ENCODE measurements around the gene ANXA10.
A peak's percentile ranks its signal among the peaks of the same experiment; 100 is the strongest.
"Not testable (repeated sequence)": the region's sequence is repeated elsewhere in the genome, so short reads cannot be mapped to it uniquely, and the experiment has no call there.

Gene ANXA10

DNA sequence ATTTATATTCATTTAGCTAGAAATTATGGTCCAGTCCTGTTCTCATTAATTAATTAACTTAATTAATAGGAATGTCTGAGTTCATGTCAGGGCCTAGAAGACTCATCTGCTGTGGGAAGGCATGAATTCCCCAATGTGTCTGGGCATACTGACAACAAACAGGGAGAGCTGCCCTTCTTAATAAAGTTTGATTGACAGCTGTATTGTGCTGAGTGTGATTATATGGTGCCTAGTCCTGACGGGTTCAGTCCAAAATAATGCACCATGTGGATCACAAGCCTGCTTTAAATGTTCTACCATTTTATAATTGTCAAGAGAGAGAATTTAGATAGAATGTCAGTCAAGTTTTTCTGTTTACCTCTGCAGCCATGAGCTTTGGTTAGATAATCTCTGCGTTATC, 34.6 kb downstream of the ANXA10 start:
- no peak overlapping the region for H3K4me3 ChIP-seq (ENCODE audit: low read depth, low read length)
- TF ChIP-seq, protein P1, sequence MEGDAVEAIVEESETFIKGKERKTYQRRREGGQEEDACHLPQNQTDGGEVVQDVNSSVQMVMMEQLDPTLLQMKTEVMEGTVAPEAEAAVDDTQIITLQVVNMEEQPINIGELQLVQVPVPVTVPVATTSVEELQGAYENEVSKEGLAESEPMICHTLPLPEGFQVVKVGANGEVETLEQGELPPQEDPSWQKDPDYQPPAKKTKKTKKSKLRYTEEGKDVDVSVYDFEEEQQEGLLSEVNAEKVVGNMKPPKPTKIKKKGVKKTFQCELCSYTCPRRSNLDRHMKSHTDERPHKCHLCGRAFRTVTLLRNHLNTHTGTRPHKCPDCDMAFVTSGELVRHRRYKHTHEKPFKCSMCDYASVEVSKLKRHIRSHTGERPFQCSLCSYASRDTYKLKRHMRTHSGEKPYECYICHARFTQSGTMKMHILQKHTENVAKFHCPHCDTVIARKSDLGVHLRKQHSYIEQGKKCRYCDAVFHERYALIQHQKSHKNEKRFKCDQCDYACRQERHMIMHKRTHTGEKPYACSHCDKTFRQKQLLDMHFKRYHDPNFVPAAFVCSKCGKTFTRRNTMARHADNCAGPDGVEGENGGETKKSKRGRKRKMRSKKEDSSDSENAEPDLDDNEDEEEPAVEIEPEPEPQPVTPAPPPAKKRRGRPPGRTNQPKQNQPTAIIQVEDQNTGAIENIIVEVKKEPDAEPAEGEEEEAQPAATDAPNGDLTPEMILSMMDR (conservative IDR thresholded peaks at IDR 0.05; ENCODE audit: low read depth, low read length), result no peak
- no peak for DNase-seq (ENCODE audit: low read depth)

DNA sequence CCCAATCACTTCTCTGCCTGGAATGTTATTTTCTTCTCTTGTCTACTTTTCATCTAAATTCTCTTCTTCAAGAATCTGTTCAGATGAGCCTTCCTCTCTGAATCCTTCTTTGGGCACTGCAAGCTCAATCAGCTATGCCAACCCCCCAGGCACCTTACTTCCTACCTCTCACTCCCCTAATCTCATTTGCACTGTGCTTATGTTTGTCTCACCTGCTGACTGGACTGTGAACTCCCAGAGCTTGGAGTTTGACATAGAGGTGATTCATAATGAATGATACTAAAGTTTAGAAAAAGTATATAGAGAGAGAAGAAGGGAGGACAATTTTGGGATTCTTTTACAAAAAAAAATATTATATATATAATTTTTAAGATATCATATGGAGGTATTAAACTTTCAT, 36.3 kb downstream of the ANXA10 start:
- H3K4me3 ChIP-seq (ENCODE audit: low read depth, low read length), result no peak overlapping the region
- TF ChIP-seq, protein P1 (conservative IDR thresholded peaks at IDR 0.05; ENCODE audit: low read depth, low read length), result no peak
- no peak for DNase-seq (ENCODE audit: low read depth)

DNA sequence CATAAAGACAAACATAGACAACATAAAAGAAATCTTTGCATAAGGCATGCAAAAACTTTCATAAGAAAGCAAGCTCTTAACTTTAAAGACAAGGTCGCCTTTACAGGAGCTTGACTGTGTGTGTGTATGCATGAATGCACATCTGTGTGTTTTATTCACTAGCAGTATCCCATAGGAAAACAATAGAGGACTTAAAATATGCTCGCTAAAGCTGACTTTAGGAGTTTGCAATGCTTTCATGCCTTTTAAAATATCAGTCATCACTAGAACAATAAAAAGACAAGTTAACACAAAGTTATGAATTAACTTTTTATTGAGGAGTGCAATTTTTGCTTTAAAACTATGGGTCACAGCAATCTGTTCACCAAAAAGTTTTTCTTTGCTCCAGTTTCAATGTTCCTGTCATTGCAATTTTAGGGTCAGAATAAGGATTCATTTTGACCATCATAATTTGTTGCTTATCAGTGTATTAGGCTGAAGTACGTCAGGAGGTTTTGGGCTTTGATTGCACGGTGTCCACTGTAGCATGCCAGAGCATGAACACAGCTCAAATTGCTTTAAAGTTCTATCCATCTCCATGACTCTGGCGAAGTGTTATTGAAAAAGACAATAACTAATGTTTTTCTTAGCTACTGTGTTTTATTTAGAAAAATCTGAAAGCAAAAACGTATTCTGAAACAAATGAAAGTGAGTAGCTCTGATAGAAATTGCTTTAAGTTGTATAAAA, 36.9 kb downstream of the ANXA10 start:
- H3K4me3 ChIP-seq (ENCODE audit: low read depth, low read length), result no peak overlapping the region
- TF ChIP-seq, protein P1 (conservative IDR thresholded peaks at IDR 0.05; ENCODE audit: low read depth, low read length), result no peak
- no peak for DNase-seq (ENCODE audit: low read depth)

DNA sequence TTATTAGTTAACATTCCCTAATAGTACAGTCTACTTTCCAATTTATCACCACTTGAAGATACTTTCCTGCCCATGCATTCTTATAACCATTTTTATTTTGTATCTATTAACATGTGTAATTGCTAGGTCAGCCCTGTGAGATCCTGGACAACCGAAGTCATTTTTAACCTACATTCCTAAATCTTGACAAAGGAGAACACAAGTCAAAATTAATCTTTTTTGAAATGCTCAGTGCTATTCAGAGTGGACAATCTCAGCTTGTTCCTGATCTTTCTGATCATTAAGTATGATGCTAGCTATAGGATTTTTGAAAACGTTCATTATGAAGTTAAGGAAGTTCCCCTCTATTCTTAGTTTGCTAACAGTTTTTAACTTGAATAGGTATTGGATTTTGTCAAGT, 37.5 kb downstream of the ANXA10 start:
- TF ChIP-seq, protein P1 (conservative IDR thresholded peaks at IDR 0.05; ENCODE audit: low read depth, low read length), result no peak
- H3K4me3 ChIP-seq (ENCODE audit: low read depth, low read length), result no peak overlapping the region
- DNase-seq (ENCODE audit: low read depth), result no peak

DNA sequence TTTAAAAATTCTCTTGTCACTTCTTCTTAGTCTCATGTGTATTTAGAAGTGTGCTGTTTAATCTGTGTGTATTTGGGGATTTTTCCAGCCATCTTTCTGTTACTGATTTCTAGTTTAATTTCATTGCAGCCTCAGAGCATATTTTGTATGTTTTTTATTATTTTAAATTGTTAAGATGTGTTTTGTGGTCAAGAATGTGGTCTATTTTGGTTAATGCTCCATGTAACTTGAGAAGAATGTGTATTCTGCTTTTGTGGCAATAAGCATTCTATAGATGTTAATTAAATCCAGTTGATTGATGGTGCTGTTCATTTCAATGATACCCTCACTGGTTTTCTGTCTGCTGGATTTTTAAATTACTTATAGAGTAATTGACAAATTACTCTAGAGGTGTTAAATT, 38.9 kb downstream of the ANXA10 start:
- H3K4me3 ChIP-seq (ENCODE audit: low read depth, low read length), result no peak overlapping the region
- TF ChIP-seq, protein P1 (conservative IDR thresholded peaks at IDR 0.05; ENCODE audit: low read depth, low read length), result no peak
- no peak for DNase-seq (ENCODE audit: low read depth)

DNA sequence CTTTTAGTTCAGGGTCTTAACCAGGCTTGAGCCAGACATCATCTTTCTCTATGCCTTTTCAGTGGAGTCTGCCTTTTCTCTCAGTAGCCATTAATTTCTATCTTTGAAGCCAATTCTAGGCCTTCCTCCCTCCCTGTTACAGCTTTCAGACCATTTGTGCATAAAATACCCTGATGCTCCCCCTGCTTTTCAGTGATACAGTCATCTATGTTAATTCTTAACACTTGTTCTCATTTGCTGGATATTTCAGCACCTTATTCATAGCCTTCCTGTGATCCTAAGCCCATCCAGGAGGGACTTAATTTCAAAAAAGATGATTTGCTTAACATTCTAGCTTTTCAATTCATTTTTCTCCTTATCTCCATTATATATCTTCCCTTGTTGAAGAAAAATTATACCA, 42.3 kb downstream of the ANXA10 start:
- TF ChIP-seq, protein P1 (conservative IDR thresholded peaks at IDR 0.05; ENCODE audit: low read depth, low read length), result no peak
- H3K4me3 ChIP-seq (ENCODE audit: low read depth, low read length), result no peak overlapping the region
- no peak for DNase-seq (ENCODE audit: low read depth)

DNA sequence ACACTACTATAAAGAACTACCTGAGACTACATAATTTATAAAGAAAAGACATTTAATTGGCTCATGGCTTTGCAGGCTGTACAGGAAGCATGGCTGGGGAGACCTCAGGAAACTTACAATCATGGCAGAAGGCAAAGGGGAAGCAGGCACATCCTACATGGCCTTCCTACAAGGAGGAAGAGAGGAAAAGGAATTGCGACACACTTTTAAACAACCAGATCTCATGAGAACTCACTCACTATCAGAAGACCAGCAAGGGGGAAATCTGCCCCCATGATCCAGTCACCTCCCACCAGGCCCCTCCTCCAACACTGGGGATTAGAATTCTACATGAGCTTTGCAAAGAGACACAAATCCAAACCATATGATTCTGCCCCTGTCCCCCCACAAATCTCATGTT, 43.5 kb downstream of the ANXA10 start:
- not testable (repeated sequence) for H3K4me3 ChIP-seq (ENCODE audit: low read depth, low read length)

DNA sequence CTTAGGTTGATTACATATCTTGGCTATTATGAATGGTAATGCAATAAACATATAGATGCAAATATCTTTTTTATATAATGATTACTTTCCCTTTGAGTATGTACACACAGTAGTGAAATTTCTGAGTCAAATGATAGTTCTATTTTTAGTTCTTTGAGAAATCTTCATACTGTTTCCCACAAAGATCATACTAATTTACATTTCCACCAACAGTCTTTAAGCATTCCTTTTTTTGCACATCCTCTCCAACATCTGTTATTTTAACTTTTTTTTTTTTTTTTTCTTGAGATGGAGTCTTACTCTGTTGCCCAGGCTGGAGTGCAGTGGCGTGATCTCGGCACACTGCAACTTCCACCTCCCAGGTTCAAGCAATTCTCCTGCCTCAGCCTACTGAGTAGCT, 45.4 kb downstream of the ANXA10 start:
- DNase-seq (ENCODE audit: low read depth), result peak; percentile 43

More for the DNA sequence above, 43.5 kb downstream of the ANXA10 start:
- DNase-seq (ENCODE audit: low read depth), result not testable (repeated sequence)

More for the DNA sequence above, 45.4 kb downstream of the ANXA10 start:
- not testable (repeated sequence) for H3K4me3 ChIP-seq (ENCODE audit: low read depth, low read length)
